HEK293 (cell line): ENCODE data around the gene NCK2.

Experiments used
- CTCF ChIA-PET: fragments of 350-600 bp; formaldehyde crosslinking; extraction: SDS; loops from one replicate; lab custom pipeline; 2021; ENCODE audit warnings: antibody characterized with exemption; lab: Yijun Ruan, JAX
- POLR2A ChIA-PET: fragments of 300-600 bp; formaldehyde crosslinking; extraction: SDS; loops from one replicate; lab custom pipeline; 2020; ENCODE audit warnings: antibody characterized with exemption, inconsistent platforms; lab: Yijun Ruan, JAX
- H3K27ac ChIP-seq: fragments of 200-500 bp; sonication (Bioruptor generic); 2 replicates; pipeline ENCODE4 v1.5.1; 2014; ENCODE audit warnings: low read depth, low read length, control low read depth, inconsistent platforms; ENCODE audit errors: extremely low read depth
- H3K36me3 ChIP-seq, 2 experiments: fragments of 200-500 bp in 1 of 2; sonication (Bioruptor generic) in 1 of 2; 1 replicate in 1 of 2; 2 replicates in 1 of 2; pipeline ENCODE4 v1.5.1; 2014 to 2017; ENCODE audit warnings: inconsistent platforms in 2 of 2, low read length in 2 of 2; ENCODE audit not compliant: control insufficient read depth in 2 of 2, insufficient read depth in 1 of 2
- H3K4me1 ChIP-seq: fragments of 200-500 bp; sonication (Bioruptor generic); 2 replicates; pipeline ENCODE4 v1.5.1; 2014; ENCODE audit warnings: mild to moderate bottlenecking, low read length, inconsistent platforms; ENCODE audit not compliant: control insufficient read depth, insufficient read depth
- H3K4me3 ChIP-seq: 2 replicates; pipeline ENCODE4 v1.5.1; 2011; ENCODE audit warnings: low read depth, mild to moderate bottlenecking, control low read depth, low read length, moderate library complexity
- H3K9me3 ChIP-seq: fragments of 200-500 bp; sonication (Bioruptor generic); 2 replicates; pipeline ENCODE4 v1.5.1; 2014; ENCODE audit warnings: low read depth, low read length, inconsistent platforms; ENCODE audit not compliant: control insufficient read depth, insufficient read depth
- KLF10 ChIP-seq: fragments of 450-650 bp; IDR thresholded peaks from 2 replicates; pipeline ENCODE4 v1.5.1; 2018; ENCODE audit warnings: missing biosample characterization, mild to moderate bottlenecking, missing genetic modification characterization
- ZBTB48 ChIP-seq: fragments of 450-650 bp; formaldehyde crosslinking; IDR thresholded peaks from 2 replicates; pipeline ENCODE4 v1.5.1; 2016; ENCODE audit warnings: missing biosample characterization, missing genetic modification characterization
- ZNF155 ChIP-seq: fragments of 450-650 bp; formaldehyde crosslinking; IDR thresholded peaks from 2 replicates; pipeline ENCODE4 v1.5.1; 2016; ENCODE audit warnings: missing biosample characterization, missing genetic modification characterization
- ZNF600 ChIP-seq: fragments of 450-650 bp; formaldehyde crosslinking; IDR thresholded peaks from 2 replicates; pipeline ENCODE4 v1.5.1; 2016; ENCODE audit warnings: missing biosample characterization, missing genetic modification characterization
- ZNF785 ChIP-seq: fragments of 450-650 bp; formaldehyde crosslinking; IDR thresholded peaks from 2 replicates; pipeline ENCODE4 v1.5.1; 2016; ENCODE audit warnings: missing biosample characterization, missing genetic modification characterization
- ZNF791 ChIP-seq: fragments of 450-650 bp; formaldehyde crosslinking; IDR thresholded peaks from 2 replicates; pipeline ENCODE4 v1.5.1; 2016; ENCODE audit warnings: missing biosample characterization, missing genetic modification characterization
- TF ChIP-seq, protein P1 (sequence below): fragments of 450-650 bp; formaldehyde crosslinking; IDR thresholded peaks from 2 replicates; pipeline ENCODE4 v1.5.1; 2016; ENCODE audit warnings: missing biosample characterization, missing genetic modification characterization
- TF ChIP-seq, protein P2 (sequence below): fragments of 450-650 bp; formaldehyde crosslinking; optimal IDR thresholded peaks from 2 replicates; pipeline ENCODE3; 2016; ENCODE audit warnings: missing biosample characterization, mild to moderate bottlenecking, missing genetic modification characterization
- TF ChIP-seq, protein P3 (sequence below): fragments of 450-650 bp; formaldehyde crosslinking; IDR thresholded peaks from 2 replicates; pipeline ENCODE4 v1.5.1; 2016; ENCODE audit warnings: missing biosample characterization, missing genetic modification characterization
- TF ChIP-seq, protein P4 (sequence below): fragments of 450-650 bp; formaldehyde crosslinking; IDR thresholded peaks from 2 replicates; pipeline ENCODE4 v1.5.1; 2016; ENCODE audit warnings: missing biosample characterization, missing genetic modification characterization
- TF ChIP-seq, protein P5 (sequence below): fragments of 450-650 bp; formaldehyde crosslinking; IDR thresholded peaks from 2 replicates; pipeline ENCODE4 v1.5.1; 2016; ENCODE audit warnings: missing biosample characterization, missing genetic modification characterization
- TF ChIP-seq, protein P6 (sequence below): fragments of 450-650 bp; formaldehyde crosslinking; IDR thresholded peaks from 2 replicates; pipeline ENCODE4 v1.5.1; 2016; ENCODE audit warnings: missing biosample characterization, missing genetic modification characterization
- TF ChIP-seq, protein P7 (sequence below): fragments of 450-650 bp; formaldehyde crosslinking; IDR thresholded peaks from 2 replicates; pipeline ENCODE4 v1.5.1; 2016; ENCODE audit warnings: missing biosample characterization, missing genetic modification characterization, borderline replicate concordance

The NCK2 gene

DNA sequence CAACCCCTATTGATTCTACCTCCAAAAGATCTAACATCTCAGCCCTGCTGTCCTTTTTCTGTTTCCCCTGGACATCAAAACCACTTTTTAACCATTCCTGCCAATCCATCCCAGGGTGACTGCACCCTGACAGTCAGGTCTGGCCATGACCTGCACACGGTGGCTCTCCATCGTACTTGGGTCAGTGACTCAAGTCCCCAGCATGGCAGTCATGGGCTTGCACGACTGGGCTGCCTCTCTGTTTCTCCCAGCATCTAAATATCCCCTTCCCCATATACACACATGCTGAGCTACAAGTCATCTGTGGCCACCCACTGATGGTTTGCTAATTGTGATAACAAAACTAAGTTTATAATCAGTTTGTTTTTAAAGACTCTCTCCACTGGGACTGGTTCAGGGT is 6.6 kb downstream of the NCK2 start (continued):
- TF ChIP-seq, protein P1, sequence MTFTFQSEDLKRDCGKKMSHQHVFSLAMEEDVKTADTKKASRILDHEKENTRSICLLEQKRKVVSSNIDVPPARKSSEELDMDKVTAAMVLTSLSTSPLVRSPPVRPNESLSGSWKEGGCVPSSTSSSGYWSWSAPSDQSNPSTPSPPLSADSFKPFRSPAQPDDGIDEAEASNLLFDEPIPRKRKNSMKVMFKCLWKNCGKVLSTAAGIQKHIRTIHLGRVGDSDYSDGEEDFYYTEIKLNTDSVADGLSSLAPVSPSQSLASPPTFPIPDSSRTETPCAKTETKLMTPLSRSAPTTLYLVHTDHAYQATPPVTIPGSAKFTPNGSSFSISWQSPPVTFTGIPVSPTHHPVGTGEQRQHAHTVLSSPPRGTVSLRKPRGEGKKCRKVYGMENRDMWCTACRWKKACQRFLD = no peak
- TF ChIP-seq, protein P2, sequence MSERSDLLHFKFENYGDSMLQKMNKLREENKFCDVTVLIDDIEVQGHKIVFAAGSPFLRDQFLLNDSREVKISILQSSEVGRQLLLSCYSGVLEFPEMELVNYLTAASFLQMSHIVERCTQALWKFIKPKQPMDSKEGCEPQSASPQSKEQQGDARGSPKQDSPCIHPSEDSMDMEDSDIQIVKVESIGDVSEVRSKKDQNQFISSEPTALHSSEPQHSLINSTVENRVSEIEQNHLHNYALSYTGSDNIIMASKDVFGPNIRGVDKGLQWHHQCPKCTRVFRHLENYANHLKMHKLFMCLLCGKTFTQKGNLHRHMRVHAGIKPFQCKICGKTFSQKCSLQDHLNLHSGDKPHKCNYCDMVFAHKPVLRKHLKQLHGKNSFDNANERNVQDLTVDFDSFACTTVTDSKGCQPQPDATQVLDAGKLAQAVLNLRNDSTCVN (tag by site-specific recombination) = no peak
- TF ChIP-seq, protein P3, sequence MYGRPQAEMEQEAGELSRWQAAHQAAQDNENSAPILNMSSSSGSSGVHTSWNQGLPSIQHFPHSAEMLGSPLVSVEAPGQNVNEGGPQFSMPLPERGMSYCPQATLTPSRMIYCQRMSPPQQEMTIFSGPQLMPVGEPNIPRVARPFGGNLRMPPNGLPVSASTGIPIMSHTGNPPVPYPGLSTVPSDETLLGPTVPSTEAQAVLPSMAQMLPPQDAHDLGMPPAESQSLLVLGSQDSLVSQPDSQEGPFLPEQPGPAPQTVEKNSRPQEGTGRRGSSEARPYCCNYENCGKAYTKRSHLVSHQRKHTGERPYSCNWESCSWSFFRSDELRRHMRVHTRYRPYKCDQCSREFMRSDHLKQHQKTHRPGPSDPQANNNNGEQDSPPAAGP (tag by site-specific recombination) = no peak
- TF ChIP-seq, protein P4, sequence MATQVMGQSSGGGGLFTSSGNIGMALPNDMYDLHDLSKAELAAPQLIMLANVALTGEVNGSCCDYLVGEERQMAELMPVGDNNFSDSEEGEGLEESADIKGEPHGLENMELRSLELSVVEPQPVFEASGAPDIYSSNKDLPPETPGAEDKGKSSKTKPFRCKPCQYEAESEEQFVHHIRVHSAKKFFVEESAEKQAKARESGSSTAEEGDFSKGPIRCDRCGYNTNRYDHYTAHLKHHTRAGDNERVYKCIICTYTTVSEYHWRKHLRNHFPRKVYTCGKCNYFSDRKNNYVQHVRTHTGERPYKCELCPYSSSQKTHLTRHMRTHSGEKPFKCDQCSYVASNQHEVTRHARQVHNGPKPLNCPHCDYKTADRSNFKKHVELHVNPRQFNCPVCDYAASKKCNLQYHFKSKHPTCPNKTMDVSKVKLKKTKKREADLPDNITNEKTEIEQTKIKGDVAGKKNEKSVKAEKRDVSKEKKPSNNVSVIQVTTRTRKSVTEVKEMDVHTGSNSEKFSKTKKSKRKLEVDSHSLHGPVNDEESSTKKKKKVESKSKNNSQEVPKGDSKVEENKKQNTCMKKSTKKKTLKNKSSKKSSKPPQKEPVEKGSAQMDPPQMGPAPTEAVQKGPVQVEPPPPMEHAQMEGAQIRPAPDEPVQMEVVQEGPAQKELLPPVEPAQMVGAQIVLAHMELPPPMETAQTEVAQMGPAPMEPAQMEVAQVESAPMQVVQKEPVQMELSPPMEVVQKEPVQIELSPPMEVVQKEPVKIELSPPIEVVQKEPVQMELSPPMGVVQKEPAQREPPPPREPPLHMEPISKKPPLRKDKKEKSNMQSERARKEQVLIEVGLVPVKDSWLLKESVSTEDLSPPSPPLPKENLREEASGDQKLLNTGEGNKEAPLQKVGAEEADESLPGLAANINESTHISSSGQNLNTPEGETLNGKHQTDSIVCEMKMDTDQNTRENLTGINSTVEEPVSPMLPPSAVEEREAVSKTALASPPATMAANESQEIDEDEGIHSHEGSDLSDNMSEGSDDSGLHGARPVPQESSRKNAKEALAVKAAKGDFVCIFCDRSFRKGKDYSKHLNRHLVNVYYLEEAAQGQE = no peak
- TF ChIP-seq ZNF600 (tag by site-specific recombination) (no peak), ZNF785 (tag by site-specific recombination) (no peak)
- TF ChIP-seq, all 188 proteins: peak for 0

DNA sequence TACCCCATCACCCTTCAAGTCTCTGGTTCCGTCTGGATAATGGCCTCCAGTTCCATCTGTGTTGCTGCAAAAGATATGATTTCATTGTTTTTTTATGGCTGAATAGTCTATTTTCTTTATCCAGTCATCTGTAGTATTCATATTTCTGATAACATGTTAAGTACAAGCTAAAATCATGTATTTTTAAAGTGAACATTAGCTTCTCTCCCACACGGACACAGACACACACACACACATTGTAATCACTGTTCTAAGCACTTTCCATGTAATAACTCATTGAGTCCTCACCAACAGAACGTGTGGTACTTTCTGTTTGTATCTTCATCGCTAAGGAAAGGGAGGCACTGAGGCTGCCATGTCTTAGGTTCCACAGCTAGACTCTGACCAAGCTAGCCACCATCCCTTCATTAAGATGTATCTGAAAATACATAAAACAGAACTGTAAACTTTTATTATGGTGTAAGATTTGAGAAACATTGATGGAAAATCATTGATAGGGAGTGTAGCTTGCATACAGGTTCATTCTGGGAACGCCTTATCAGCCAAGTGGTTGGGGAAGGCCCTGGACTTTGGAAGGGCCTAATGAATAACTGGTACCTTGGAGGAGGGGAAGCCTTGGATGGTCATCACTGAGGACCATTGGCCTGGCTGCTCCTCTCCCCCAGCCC is 8.1 kb downstream of the NCK2 start:
- H3K4me3 ChIP-seq = no peak overlapping the region
- CTCF ChIA-PET = interaction anchor here (1.4 kb wide), 1 partner anchor 176 kb away, joined by 4 read pairs; no protein-coding TSS in a partner anchor
- peaks cover 0 to 8% of the 10 kb centered on the region in 2 experiments; a peak in 2 of 3 replicates for H3K36me3 ChIP-seq
- TF ChIP-seq, protein P5, sequence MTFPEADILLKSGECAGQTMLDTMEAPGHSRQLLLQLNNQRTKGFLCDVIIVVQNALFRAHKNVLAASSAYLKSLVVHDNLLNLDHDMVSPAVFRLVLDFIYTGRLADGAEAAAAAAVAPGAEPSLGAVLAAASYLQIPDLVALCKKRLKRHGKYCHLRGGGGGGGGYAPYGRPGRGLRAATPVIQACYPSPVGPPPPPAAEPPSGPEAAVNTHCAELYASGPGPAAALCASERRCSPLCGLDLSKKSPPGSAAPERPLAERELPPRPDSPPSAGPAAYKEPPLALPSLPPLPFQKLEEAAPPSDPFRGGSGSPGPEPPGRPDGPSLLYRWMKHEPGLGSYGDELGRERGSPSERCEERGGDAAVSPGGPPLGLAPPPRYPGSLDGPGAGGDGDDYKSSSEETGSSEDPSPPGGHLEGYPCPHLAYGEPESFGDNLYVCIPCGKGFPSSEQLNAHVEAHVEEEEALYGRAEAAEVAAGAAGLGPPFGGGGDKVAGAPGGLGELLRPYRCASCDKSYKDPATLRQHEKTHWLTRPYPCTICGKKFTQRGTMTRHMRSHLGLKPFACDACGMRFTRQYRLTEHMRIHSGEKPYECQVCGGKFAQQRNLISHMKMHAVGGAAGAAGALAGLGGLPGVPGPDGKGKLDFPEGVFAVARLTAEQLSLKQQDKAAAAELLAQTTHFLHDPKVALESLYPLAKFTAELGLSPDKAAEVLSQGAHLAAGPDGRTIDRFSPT = no peak
- TF ChIP-seq ZNF791 (tag by site-specific recombination) (no peak), KLF10 (no peak), ZNF155 (tag by site-specific recombination) (no peak), ZBTB48 (tag by site-specific recombination) (no peak)
- TF ChIP-seq, all 188 proteins: peak for 0
- H3K9me3 ChIP-seq = no peaks in the 10 kb centered on the region
- peaks cover 2% of the 10 kb centered on the region; the same call in 1 of the 2 replicates for H3K4me1 ChIP-seq
- POLR2A ChIA-PET = no interaction called here
- H3K27ac ChIP-seq = no peak overlapping the region

DNA sequence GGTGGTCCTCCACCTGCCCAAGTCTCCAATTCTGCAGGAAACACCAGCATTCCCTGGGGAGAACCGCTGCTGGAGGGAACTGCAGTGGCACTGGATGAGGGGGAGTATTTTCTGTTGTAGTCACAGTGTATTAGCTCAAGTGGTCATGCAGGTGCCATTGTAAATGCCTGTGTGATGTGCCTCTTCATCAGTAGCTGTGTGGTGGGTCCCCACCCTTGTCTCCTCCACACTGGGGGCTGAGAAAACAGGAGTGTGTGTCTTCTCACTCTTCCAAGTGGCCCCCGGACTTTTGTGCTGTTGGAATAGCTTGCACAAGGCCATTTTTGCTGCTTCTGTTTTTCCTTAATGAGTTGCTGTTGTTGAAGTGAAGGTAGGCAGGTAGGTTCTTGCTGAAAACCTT is 8.7 kb downstream of the NCK2 start:
- no peak overlapping the region for H3K4me3 ChIP-seq
- ChIA-PET CTCF (no interaction called here), POLR2A (no interaction called here)
- H3K27ac ChIP-seq = no peak overlapping the region
- H3K4me1 ChIP-seq = 0 out of 2 replicates have a peak, but pooled peaks cover 2% of the 10 kb centered on the region
- peaks cover 0 to 8% of the 10 kb centered on the region in 2 experiments; a peak in 2 of 3 replicates for H3K36me3 ChIP-seq
- H3K9me3 ChIP-seq = no peaks in the 10 kb centered on the region
- TF ChIP-seq, protein P6, sequence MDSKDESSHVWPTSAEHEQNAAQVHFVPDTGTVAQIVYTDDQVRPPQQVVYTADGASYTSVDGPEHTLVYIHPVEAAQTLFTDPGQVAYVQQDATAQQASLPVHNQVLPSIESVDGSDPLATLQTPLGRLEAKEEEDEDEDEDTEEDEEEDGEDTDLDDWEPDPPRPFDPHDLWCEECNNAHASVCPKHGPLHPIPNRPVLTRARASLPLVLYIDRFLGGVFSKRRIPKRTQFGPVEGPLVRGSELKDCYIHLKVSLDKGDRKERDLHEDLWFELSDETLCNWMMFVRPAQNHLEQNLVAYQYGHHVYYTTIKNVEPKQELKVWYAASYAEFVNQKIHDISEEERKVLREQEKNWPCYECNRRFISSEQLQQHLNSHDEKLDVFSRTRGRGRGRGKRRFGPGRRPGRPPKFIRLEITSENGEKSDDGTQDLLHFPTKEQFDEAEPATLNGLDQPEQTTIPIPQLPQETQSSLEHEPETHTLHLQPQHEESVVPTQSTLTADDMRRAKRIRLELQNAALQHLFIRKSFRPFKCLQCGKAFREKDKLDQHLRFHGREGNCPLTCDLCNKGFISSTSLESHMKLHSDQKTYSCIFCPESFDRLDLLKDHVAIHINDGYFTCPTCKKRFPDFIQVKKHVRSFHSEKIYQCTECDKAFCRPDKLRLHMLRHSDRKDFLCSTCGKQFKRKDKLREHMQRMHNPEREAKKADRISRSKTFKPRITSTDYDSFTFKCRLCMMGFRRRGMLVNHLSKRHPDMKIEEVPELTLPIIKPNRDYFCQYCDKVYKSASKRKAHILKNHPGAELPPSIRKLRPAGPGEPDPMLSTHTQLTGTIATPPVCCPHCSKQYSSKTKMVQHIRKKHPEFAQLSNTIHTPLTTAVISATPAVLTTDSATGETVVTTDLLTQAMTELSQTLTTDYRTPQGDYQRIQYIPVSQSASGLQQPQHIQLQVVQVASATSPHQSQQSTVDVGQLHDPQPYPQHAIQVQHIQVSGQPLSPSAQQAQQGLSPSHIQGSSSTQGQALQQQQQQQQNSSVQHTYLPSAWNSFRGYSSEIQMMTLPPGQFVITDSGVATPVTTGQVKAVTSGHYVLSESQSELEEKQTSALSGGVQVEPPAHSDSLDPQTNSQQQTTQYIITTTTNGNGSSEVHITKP (tag by site-specific recombination) = peak; percentile 68
- TF ChIP-seq, protein P7, sequence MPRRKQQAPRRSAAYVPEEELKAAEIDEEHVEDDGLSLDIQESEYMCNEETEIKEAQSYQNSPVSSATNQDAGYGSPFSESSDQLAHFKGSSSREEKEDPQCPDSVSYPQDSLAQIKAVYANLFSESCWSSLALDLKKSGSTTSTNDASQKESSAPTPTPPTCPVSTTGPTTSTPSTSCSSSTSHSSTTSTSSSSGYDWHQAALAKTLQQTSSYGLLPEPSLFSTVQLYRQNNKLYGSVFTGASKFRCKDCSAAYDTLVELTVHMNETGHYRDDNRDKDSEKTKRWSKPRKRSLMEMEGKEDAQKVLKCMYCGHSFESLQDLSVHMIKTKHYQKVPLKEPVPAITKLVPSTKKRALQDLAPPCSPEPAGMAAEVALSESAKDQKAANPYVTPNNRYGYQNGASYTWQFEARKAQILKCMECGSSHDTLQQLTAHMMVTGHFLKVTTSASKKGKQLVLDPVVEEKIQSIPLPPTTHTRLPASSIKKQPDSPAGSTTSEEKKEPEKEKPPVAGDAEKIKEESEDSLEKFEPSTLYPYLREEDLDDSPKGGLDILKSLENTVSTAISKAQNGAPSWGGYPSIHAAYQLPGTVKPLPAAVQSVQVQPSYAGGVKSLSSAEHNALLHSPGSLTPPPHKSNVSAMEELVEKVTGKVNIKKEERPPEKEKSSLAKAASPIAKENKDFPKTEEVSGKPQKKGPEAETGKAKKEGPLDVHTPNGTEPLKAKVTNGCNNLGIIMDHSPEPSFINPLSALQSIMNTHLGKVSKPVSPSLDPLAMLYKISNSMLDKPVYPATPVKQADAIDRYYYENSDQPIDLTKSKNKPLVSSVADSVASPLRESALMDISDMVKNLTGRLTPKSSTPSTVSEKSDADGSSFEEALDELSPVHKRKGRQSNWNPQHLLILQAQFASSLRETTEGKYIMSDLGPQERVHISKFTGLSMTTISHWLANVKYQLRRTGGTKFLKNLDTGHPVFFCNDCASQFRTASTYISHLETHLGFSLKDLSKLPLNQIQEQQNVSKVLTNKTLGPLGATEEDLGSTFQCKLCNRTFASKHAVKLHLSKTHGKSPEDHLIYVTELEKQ (tag by site-specific recombination) = no peak
